ENCODE results near the gene TOMM40. TPM values are rescaled to one million over a fixed set of nuclear protein-coding genes. Genes with fewer than 3 reads are reported as not detected.
A peak's percentile ranks its signal among the peaks of the same experiment; 100 is the strongest.

The TOMM40 gene
- total RNA-seq, 1 experiment from 2014 or later, result 83.6 TPM

DNA sequence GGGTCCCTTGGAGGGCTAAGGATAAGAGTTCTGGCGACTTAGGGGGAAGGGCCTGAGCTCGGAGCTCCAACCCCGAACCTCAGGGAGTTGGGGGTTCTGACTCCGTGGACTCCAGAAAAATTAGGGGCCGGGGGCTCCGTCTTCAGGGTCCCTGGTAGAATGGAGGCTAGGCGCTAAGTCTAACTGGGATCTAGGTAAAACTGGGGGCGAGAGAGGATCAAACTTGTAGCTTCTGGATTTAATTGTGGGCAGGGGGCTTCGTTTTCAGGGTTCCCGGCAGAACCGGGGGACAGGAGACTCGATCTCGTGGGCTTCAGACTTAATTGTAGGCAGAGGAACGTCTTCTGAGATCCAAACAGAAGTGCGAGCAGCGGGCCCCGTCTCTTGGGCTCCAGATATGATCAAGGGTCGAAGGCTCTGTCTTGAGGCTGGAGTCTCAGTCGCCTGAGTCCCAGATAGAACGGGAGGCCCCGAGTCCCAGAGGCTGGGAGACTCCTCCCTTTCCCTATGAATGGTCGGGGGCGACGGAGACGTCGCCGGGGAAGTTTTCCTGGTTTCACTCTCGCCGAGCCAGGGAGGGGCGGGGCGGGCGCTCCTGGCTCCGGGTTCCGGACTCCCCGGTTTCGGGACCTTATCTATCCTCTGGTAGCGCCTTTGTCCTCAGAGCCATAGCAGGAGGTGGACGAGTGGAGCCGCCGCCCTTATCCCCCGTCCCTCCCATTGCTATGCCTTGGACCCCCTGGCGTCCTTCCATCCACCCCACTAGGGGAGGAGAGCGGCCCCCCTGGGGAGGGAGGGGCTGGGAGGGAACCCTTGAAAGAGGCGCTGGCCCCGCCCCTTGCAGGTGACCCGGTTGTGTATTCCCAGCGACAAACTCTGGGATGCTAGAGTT, 43.7 kb upstream of the TOMM40 start:
- intact Hi-C loops (cut with micrococcal nuclease; ENCODE audit: unreplicated experiment), result loop anchor here (1.0 to 5.0 kb wide), 2 partner anchors 43 to 260 kb away; no protein-coding TSS in a partner anchor
- H3K4me1 ChIP-seq (replicated peaks; ENCODE audit: insufficient read depth), result peaks cover 17% of the 10 kb centered on the region
- TSS peak; percentile 94 for BruUV-seq (replicated peaks)
- peak overlapping the region; percentile 72 for H3K4me3 ChIP-seq
- TF ChIP-seq, protein P1, sequence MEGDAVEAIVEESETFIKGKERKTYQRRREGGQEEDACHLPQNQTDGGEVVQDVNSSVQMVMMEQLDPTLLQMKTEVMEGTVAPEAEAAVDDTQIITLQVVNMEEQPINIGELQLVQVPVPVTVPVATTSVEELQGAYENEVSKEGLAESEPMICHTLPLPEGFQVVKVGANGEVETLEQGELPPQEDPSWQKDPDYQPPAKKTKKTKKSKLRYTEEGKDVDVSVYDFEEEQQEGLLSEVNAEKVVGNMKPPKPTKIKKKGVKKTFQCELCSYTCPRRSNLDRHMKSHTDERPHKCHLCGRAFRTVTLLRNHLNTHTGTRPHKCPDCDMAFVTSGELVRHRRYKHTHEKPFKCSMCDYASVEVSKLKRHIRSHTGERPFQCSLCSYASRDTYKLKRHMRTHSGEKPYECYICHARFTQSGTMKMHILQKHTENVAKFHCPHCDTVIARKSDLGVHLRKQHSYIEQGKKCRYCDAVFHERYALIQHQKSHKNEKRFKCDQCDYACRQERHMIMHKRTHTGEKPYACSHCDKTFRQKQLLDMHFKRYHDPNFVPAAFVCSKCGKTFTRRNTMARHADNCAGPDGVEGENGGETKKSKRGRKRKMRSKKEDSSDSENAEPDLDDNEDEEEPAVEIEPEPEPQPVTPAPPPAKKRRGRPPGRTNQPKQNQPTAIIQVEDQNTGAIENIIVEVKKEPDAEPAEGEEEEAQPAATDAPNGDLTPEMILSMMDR (conservative IDR thresholded peaks at IDR 0.05), result no peak
- TF ChIP-seq EZH2 (IDR thresholded peaks at IDR 0.05; ENCODE audit: low read depth), result no peak
- CTCF ChIA-PET, result interaction anchor here (0.6 to 1.0 kb wide), 2 partner anchors 32 to 121 kb away, joined by 3 to 5 read pairs; no protein-coding TSS in a partner anchor
- H3K9me3 ChIP-seq (ENCODE audit: insufficient read depth, low read depth), result no peaks in the 10 kb centered on the region
- H3K9me2 ChIP-seq (ENCODE audit: insufficient read depth), result no peaks in the 10 kb centered on the region
- H3K27me3 ChIP-seq (ENCODE audit: insufficient read depth, low read depth), result no peaks in the 10 kb centered on the region
- H3K36me3 ChIP-seq (ENCODE audit: low read depth), result no peaks in the 10 kb centered on the region
- peak overlapping the region; percentile 91 for H3K4me2 ChIP-seq
- peak; percentile 71 to 80 for DNase-seq
- H3K27ac ChIP-seq, result peak overlapping the region; percentile 77
- peaks cover 34% of the 10 kb centered on the region for H3F3A ChIP-seq (ENCODE audit: insufficient read depth, low read depth)
- H2AFZ ChIP-seq, result peak overlapping the region; percentile 7; the same call in 1 of the 2 replicates
- peaks cover 39% of the 10 kb centered on the region for H4K20me1 ChIP-seq (ENCODE audit: insufficient read depth)
- POLR2A ChIA-PET (ENCODE audit: unreplicated experiment), result interaction anchor here (0.6 to 0.7 kb wide), 2 partner anchors 60 to 631 kb away, joined by 3 to 4 read pairs; no protein-coding TSS in a partner anchor
- peaks cover 59% of the 10 kb centered on the region for H3K79me2 ChIP-seq (ENCODE audit: low read depth)

DNA sequence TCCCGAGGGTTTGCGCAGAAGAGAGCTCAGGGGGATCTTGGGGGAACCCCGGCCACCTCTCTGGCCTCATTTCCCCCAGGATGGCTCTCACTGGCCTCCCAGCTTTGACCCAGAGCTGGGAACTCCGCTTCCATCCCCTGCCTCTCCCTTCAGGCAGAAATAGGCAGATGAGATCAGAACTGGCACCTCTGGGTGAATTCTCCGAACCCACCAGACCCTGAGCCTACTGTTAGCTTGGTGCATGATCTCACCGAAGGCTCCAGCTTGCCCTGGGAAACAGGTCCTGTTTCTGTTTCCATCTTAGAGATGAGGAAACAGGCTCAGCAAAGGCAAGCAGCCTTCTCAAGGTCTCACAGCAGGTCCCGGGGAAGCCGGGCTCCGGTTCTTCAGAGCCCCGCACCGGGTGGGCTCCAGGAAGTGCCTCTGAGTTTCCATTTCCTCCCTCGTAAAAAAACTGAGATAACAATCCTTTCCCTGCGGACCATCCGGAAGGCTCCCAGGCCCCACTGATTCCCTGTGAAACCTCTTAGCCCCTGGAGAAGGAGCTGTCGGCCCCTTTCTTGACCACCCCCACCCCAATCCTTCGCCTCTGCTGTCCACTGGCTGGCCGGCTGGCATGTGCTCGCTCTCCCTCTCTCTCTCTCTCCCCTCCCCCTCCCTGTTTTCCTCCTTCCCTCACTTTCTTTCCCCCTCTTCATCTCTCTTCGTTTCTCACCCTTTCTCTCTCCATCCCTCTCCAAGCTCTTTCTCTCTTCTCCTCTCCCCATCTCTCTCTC, 42.8 kb upstream of the TOMM40 start:
- POLR2A ChIA-PET (ENCODE audit: unreplicated experiment), result interaction anchor here (0.6 to 0.7 kb wide), 2 partner anchors 61 to 630 kb away, joined by 3 to 4 read pairs; no protein-coding TSS in a partner anchor
- BruUV-seq (replicated peaks), result no TSS peak
- Histone ChIP-seq H3F3A (ENCODE audit: insufficient read depth, low read depth) (peaks cover 29% of the 10 kb centered on the region), H3K79me2 (ENCODE audit: low read depth) (peaks cover 66% of the 10 kb centered on the region), H3K36me3 (ENCODE audit: low read depth) (no peaks in the 10 kb centered on the region), H3K4me3 (peak overlapping the region; percentile 72), H3K9me3 (ENCODE audit: insufficient read depth, low read depth) (no peaks in the 10 kb centered on the region), H3K9me2 (ENCODE audit: insufficient read depth) (no peaks in the 10 kb centered on the region), H3K27ac (peak overlapping the region; percentile 77), H4K20me1 (ENCODE audit: insufficient read depth) (peaks cover 43% of the 10 kb centered on the region), H3K27me3 (ENCODE audit: insufficient read depth, low read depth) (no peaks in the 10 kb centered on the region), H2AFZ (no peak overlapping the region), H3K4me2 (peak overlapping the region; percentile 91), H3K4me1 (replicated peaks; ENCODE audit: insufficient read depth) (peaks cover 17% of the 10 kb centered on the region)
- CTCF ChIA-PET, result interaction anchor here (0.6 to 1.0 kb wide), 2 partner anchors 31 to 122 kb away, joined by 3 to 5 read pairs; no protein-coding TSS in a partner anchor
- DNase-seq, result no peak
- TF ChIP-seq, protein P1 (conservative IDR thresholded peaks at IDR 0.05), result no peak
- no peak for TF ChIP-seq EZH2 (IDR thresholded peaks at IDR 0.05; ENCODE audit: low read depth)
- intact Hi-C loops (cut with micrococcal nuclease; ENCODE audit: unreplicated experiment), result loop anchor here (5.0 kb wide), 1 partner anchor 261 kb away; no protein-coding TSS in a partner anchor

DNA sequence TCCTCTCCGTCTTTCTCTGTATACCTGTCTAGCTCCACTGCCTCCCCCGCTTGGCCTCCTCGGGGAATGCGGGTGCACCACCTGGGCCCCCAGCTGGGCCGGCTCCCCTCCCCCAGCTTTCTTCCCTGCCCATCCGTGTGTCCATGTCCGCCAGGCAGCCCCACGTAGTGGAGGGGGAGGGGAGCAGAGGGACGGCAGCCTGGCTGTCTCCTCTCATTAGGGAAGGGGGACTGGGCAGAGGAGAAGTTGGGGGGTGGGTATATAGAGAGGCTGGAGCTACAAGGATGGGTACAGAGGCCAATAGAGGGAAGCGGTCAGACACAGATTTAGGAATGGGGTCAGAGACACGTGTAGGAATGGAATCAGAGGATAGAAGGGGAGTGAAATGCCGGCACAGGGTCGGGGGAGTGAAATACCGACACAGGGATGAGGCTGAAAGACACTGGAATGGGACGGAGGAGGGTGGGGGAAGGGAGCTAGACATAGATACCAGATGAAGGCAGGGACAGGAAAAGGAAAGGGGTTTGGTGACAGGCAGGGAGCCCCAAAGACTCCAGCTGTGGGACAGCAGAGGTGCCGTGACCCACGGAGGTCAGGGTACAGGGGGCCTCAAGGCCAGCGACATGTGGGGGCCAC, 42.1 kb upstream of the TOMM40 start:
- H3K9me2 ChIP-seq (ENCODE audit: insufficient read depth), result no peaks in the 10 kb centered on the region
- no peaks in the 10 kb centered on the region for H3K36me3 ChIP-seq (ENCODE audit: low read depth)
- H3K4me2 ChIP-seq, result no peak overlapping the region; the same call in 1 of the 2 replicates
- H3K4me1 ChIP-seq (replicated peaks; ENCODE audit: insufficient read depth), result peaks cover 14% of the 10 kb centered on the region
- DNase-seq, result no peak
- H3K27me3 ChIP-seq (ENCODE audit: insufficient read depth, low read depth), result no peaks in the 10 kb centered on the region
- H3F3A ChIP-seq (ENCODE audit: insufficient read depth, low read depth), result peaks cover 24% of the 10 kb centered on the region
- no peak overlapping the region for H2AFZ ChIP-seq
- no peaks in the 10 kb centered on the region for H3K9me3 ChIP-seq (ENCODE audit: insufficient read depth, low read depth)
- peaks cover 72% of the 10 kb centered on the region for H3K79me2 ChIP-seq (ENCODE audit: low read depth)
- no peak for TF ChIP-seq EZH2 (IDR thresholded peaks at IDR 0.05; ENCODE audit: low read depth)
- TF ChIP-seq, protein P1 (conservative IDR thresholded peaks at IDR 0.05), result no peak
- ChIA-PET POLR2A (ENCODE audit: unreplicated experiment) (no interaction called here), CTCF (no interaction called here)
- peaks cover 48% of the 10 kb centered on the region for H4K20me1 ChIP-seq (ENCODE audit: insufficient read depth)
- BruUV-seq (replicated peaks), result no TSS peak
- H3K27ac ChIP-seq, result no peak overlapping the region
- intact Hi-C loops (cut with micrococcal nuclease; ENCODE audit: unreplicated experiment), result loop anchor here (5.0 kb wide), 1 partner anchor 262 kb away; no protein-coding TSS in a partner anchor
- no peak overlapping the region for H3K4me3 ChIP-seq

All from PC-9 (cell line).